CD8-positive, alpha-beta memory T cell (primary cell): ENCODE data around the gene NHSL1. TPM values are rescaled to one million over a fixed set of nuclear protein-coding genes. Genes with fewer than 3 reads are reported as not detected.

Source experiments
- CTCF ChIA-PET: fragments of 350-600 bp; sonication (Branson Sonifier 250); formaldehyde crosslinking; loops from one replicate; lab custom pipeline; 2021; ENCODE audit warnings: antibody characterized with exemption; lab: Charles Lee
- POLR2A ChIA-PET: fragments of 350-600 bp; sonication (Branson Sonifier 250); formaldehyde crosslinking; loops from one replicate; lab custom pipeline; 2021; ENCODE audit warnings: antibody characterized with exemption; lab: Charles Lee
- DNase-seq, 5 donors: peaks; one replicate each; pipeline versions ENCODE4 v3.0.0 to v3.0.0-alpha.2; 2020 to 2022; ENCODE audit warnings: mixed read lengths in 1 of 5
- H3K27ac ChIP-seq: one replicate; pipeline ENCODE4 v1.7.0; 2013; ENCODE audit warnings: low read depth, mild to moderate bottlenecking, low read length, moderate library complexity
- H3K27me3 ChIP-seq: 2 replicates; pipeline ENCODE4 v1.7.0; 2013; ENCODE audit warnings: low read length, mild to moderate bottlenecking; ENCODE audit not compliant: insufficient read depth, poor library complexity, severe bottlenecking
- H3K36me3 ChIP-seq: 2 replicates; pipeline ENCODE4 v1.7.0; 2013; ENCODE audit warnings: mild to moderate bottlenecking, low read length, moderate library complexity; ENCODE audit not compliant: insufficient read depth
- H3K4me1 ChIP-seq: 2 replicates; pipeline ENCODE4 v1.7.0; 2013; ENCODE audit warnings: mild to moderate bottlenecking, low read length, moderate library complexity; ENCODE audit not compliant: insufficient read depth
- H3K4me3 ChIP-seq: 2 replicates; pipeline ENCODE4 v1.7.0; 2013; ENCODE audit warnings: mild to moderate bottlenecking, low read length
- H3K9me3 ChIP-seq: 2 replicates; pipeline ENCODE4 v1.7.0; 2013; ENCODE audit warnings: mild to moderate bottlenecking, low read length
- H3K27ac Mint-ChIP-seq, 8 donors: one replicate each; pipeline ENCODE4 v1.8.0; 2020 to 2021; ENCODE audit warnings: mixed read lengths in 8 of 8, mild to moderate bottlenecking in 6 of 8, inconsistent platforms in 3 of 8, moderate library complexity in 3 of 8
- H3K27me3 Mint-ChIP-seq, 2 donors: one replicate each; pipeline ENCODE4 v1.8.0; 2020 to 2021; ENCODE audit warnings: mixed read lengths in 2 of 2, mild to moderate bottlenecking in 1 of 2, moderate library complexity in 1 of 2
- H3K36me3 Mint-ChIP-seq, 3 donors: one replicate each; pipeline ENCODE4 v1.8.0; 2020 to 2021; ENCODE audit warnings: mixed read lengths in 3 of 3, inconsistent platforms in 1 of 3, mild to moderate bottlenecking in 1 of 3
- H3K4me1 Mint-ChIP-seq, 3 donors: one replicate each; pipeline ENCODE4 v1.8.0; 2020 to 2021; ENCODE audit warnings: mixed read lengths in 3 of 3, inconsistent platforms in 1 of 3, mild to moderate bottlenecking in 1 of 3
- H3K4me3 Mint-ChIP-seq, 7 donors: one replicate each; pipeline ENCODE4 v1.8.0; 2020 to 2021; ENCODE audit warnings: mixed read lengths in 7 of 7, mild to moderate bottlenecking in 6 of 7, moderate library complexity in 4 of 7, inconsistent platforms in 2 of 7
- H3K9me3 Mint-ChIP-seq, 5 donors: one replicate each; pipeline ENCODE4 v1.8.0; 2020 to 2022; ENCODE audit warnings: mixed read lengths in 5 of 5, mild to moderate bottlenecking in 3 of 5, moderate library complexity in 2 of 5, inconsistent platforms in 1 of 5
- polyA plus RNA-seq: library from polyadenylated mRNA; unstranded; fragments of 300-500 nt; fragmentation: Illumina TruSeq; gene quantifications from one replicate; pipeline ENCODE4 v1.2.3, GENCODE V29; 2021
- total RNA-seq, 2 experiments: library from RNA; stranded (reverse); gene quantifications; one replicate each; pipeline ENCODE4 v1.2.3, GENCODE V29; 2021

The NHSL1 gene
- total and polyA plus RNA-seq, 3 experiments from 2014 or later: 0.71 to 0.72 TPM; not detected in 1

- no peak overlapping the region for H3K27ac ChIP-seq
- DNase-seq: no peak
- no peaks in the 10 kb centered on the region for H3K36me3 Mint-ChIP-seq
- no peaks in the 10 kb centered on the region for H3K9me3 ChIP-seq
- no peak overlapping the region for H3K27ac Mint-ChIP-seq
- H3K4me3 Mint-ChIP-seq: no peak overlapping the region
- H3K27me3 ChIP-seq: no peaks in the 10 kb centered on the region
- H3K27me3 Mint-ChIP-seq: peaks cover 11 to 48% of the 10 kb centered on the region in 2 donors
- H3K36me3 ChIP-seq: no peaks in the 10 kb centered on the region
- ChIA-PET CTCF (no interaction called here), POLR2A (no interaction called here)
- no peaks in the 10 kb centered on the region for H3K4me1 ChIP-seq
- H3K4me3 ChIP-seq: no peak overlapping the region
- H3K4me1 Mint-ChIP-seq: no peaks in the 10 kb centered on the region
- no peaks in the 10 kb centered on the region for H3K9me3 Mint-ChIP-seq
Measured at GRCh38 chr6:138528137-138528536, 28.8 kb upstream of the NHSL1 start.

DNA sequence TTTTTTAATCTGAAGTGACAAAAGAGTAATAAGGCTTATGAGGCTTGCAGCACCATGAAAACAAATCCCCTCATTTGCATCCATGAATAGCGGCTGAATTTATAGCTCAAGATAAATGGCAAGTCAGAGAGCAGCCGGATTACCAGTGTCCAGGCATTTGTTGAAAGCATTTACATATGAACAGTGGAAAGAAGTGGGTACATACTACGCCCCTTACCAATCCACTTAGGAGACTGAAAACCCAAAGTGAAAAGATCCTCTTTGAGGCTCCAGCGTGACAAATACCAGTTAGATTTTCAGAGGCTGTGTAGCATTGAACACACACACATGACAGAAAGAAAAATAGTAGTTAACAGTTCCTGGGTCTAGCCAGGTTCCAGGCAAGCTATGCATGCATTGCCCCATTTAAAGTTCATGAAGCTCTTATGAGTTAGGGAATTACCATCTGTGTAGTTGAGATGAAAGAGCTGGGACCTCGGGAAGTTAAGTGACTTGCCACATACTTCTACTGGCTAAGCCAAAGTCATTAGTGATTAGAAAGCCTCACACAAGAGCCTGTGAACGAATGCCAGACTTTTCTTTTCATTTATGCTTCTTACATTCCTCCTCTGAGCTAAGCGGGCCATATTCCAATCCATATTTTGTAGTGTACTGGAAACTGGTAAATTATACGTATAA, 28.3 kb upstream of the NHSL1 start:
- no peaks in the 10 kb centered on the region for H3K36me3 ChIP-seq
- no peak overlapping the region for H3K4me3 Mint-ChIP-seq
- DNase-seq: no peak
- no peak overlapping the region for H3K27ac ChIP-seq
- no peaks in the 10 kb centered on the region for H3K9me3 ChIP-seq
- CTCF ChIA-PET: interaction anchor here (1.3 kb wide), 1 partner anchor 10 kb away, joined by 4 read pairs; no protein-coding TSS in a partner anchor
- H3K4me1 ChIP-seq: no peaks in the 10 kb centered on the region
- H3K27ac Mint-ChIP-seq: no peak overlapping the region
- no peaks in the 10 kb centered on the region for H3K9me3 Mint-ChIP-seq
- no peaks in the 10 kb centered on the region for H3K4me1 Mint-ChIP-seq
- H3K4me3 ChIP-seq: no peak overlapping the region
- POLR2A ChIA-PET: interaction anchor here (0.7 kb wide), 1 partner anchor 868 kb away, joined by 4 read pairs; no protein-coding TSS in a partner anchor
- H3K36me3 Mint-ChIP-seq: no peaks in the 10 kb centered on the region
- H3K27me3 ChIP-seq: no peaks in the 10 kb centered on the region
- peaks cover 11 to 48% of the 10 kb centered on the region in 2 donors for H3K27me3 Mint-ChIP-seq

- H3K27me3 ChIP-seq: no peaks in the 10 kb centered on the region
- H3K4me1 Mint-ChIP-seq: no peaks in the 10 kb centered on the region
- H3K4me1 ChIP-seq: no peaks in the 10 kb centered on the region
- peaks cover 13 to 42% of the 10 kb centered on the region in 2 donors for H3K27me3 Mint-ChIP-seq
- H3K4me3 Mint-ChIP-seq: no peak overlapping the region
- H3K36me3 ChIP-seq: no peaks in the 10 kb centered on the region
- ChIA-PET POLR2A (interaction anchor here (0.7 kb wide), 1 partner anchor 868 kb away, joined by 4 read pairs; no protein-coding TSS in a partner anchor), CTCF (interaction anchor here (0.7 to 1.3 kb wide), 2 partner anchors 9 to 18 kb away, joined by 3 to 4 read pairs; no protein-coding TSS in a partner anchor)
- H3K4me3 ChIP-seq: no peak overlapping the region
- no peak for DNase-seq
- H3K27ac Mint-ChIP-seq: no peak overlapping the region
- no peaks in the 10 kb centered on the region for H3K36me3 Mint-ChIP-seq
- no peaks in the 10 kb centered on the region for H3K9me3 Mint-ChIP-seq
- no peaks in the 10 kb centered on the region for H3K9me3 ChIP-seq
- H3K27ac ChIP-seq: no peak overlapping the region
Measured at GRCh38 chr6:138526822-138527235, 27.5 kb upstream of the NHSL1 start.

DNA sequence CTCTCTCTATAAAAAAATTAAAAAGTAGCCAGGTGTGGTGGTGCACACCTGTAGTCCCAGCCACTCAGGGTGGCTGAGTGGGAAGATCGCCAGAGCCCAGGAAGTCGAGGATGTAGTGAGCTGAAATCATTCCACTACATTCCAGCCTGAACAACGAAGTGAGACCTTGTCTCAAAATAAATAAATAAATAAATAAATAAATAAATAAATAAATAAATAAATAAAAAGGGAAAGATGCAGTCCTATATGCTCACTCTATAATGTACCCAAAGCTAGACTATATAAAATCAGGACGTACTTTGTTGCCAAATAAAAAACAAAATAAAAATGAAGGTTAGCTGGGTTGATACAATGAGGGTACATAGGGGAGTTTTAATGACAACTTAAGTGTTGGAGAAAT, 26.1 kb upstream of the NHSL1 start:
- ChIA-PET CTCF (interaction anchor here (1.0 to 1.1 kb wide), 2 partner anchors 10 to 410 kb away, joined by 3 to 4 read pairs; no protein-coding TSS in a partner anchor), POLR2A (no interaction called here)
- no peak overlapping the region for H3K27ac Mint-ChIP-seq

GRCh38 chr6:138524526-138524925, 25.2 kb upstream of the NHSL1 start:
- Mint-ChIP-seq H3K27me3 (peaks cover 14 to 42% of the 10 kb centered on the region in 2 donors), H3K27ac (no peak overlapping the region), H3K9me3 (no peaks in the 10 kb centered on the region), H3K4me3 (no peak overlapping the region), H3K4me1 (no peaks in the 10 kb centered on the region), H3K36me3 (peaks cover 0 to 3% (median 0%) of the 10 kb centered on the region in 3 donors)
- no peak for DNase-seq
- no peaks in the 10 kb centered on the region for H3K4me1 ChIP-seq
- CTCF ChIA-PET: interaction anchor here (1.0 kb wide), 1 partner anchor 9 kb away, joined by 3 read pairs; no protein-coding TSS in a partner anchor
- no peak overlapping the region for H3K27ac ChIP-seq
- H3K36me3 ChIP-seq: no peaks in the 10 kb centered on the region
- no peak overlapping the region for H3K4me3 ChIP-seq
- H3K9me3 ChIP-seq: no peaks in the 10 kb centered on the region
- POLR2A ChIA-PET: no interaction called here
- no peaks in the 10 kb centered on the region for H3K27me3 ChIP-seq

More for the DNA sequence above, 26.1 kb upstream of the NHSL1 start:
- no peak overlapping the region for H3K4me3 ChIP-seq
- no peak for DNase-seq
- H3K9me3 ChIP-seq: no peaks in the 10 kb centered on the region
- H3K27ac ChIP-seq: no peak overlapping the region
- peaks cover 0 to 3% (median 0%) of the 10 kb centered on the region in 3 donors for H3K36me3 Mint-ChIP-seq
- H3K27me3 Mint-ChIP-seq: peaks cover 14 to 44% of the 10 kb centered on the region in 2 donors
- H3K9me3 Mint-ChIP-seq: no peaks in the 10 kb centered on the region
- no peaks in the 10 kb centered on the region for H3K36me3 ChIP-seq
- no peaks in the 10 kb centered on the region for H3K4me1 Mint-ChIP-seq
- H3K4me3 Mint-ChIP-seq: no peak overlapping the region
- no peaks in the 10 kb centered on the region for H3K27me3 ChIP-seq
- H3K4me1 ChIP-seq: no peaks in the 10 kb centered on the region

DNA sequence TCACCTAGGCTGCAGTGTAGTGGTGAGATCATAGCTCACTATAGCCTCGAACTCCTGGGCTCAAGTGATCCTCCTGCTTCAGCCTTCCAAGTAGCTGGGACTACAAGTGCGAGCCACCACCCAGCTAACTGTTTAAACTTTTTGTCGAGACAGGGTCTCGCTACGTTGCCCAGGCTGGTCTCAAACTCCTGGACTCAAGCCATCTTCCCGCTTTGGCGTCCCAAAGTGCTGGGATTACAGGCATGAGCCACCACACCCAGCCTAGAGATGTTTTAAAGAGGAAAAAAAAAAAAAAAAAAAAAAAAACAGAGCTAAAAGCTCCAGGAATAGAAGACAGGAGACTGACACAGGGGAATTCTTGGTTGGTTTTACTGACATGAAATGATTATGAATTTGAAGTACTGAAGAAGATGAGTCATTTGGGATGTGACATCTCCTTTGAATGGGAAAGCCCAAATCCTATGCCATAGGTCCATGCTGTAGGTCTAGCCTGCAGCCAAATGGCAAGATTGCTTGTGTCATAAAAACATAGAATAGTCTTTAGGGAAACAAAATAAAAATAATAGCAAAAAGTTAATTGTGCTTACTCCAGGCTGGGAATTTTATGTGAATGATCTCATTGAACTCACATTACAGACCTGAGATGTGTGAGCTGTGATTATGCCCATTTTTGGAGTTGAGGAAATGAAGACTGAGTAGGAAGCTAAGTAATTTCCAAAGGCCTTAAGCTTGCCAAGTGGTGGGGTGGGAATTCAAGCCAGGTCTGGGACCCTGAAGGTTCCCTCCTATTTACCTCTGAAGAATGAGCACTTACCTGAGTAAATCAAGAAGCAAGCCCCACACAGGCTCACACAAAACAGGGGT, 24.3 kb upstream of the NHSL1 start:
- Histone ChIP-seq H3K36me3 (no peaks in the 10 kb centered on the region), H3K27ac (no peak overlapping the region), H3K4me3 (no peak overlapping the region), H3K9me3 (no peaks in the 10 kb centered on the region), H3K4me1 (no peaks in the 10 kb centered on the region), H3K27me3 (no peaks in the 10 kb centered on the region)
- no peak overlapping the region for H3K27ac Mint-ChIP-seq
- H3K4me3 Mint-ChIP-seq: no peak overlapping the region
- ChIA-PET CTCF (interaction anchor here (1.7 kb wide), 1 partner anchor 14 kb away, joined by 5 read pairs; no protein-coding TSS in a partner anchor), POLR2A (no interaction called here)
- no peak for DNase-seq
- no peaks in the 10 kb centered on the region for H3K4me1 Mint-ChIP-seq
- H3K9me3 Mint-ChIP-seq: no peaks in the 10 kb centered on the region
- H3K36me3 Mint-ChIP-seq: peaks cover 0 to 3% (median 0%) of the 10 kb centered on the region in 3 donors
- H3K27me3 Mint-ChIP-seq: peaks cover 14 to 43% of the 10 kb centered on the region in 2 donors

- H3K4me1 Mint-ChIP-seq: no peaks in the 10 kb centered on the region
Measured at GRCh38 chr6:138522611-138523010, 23.3 kb upstream of the NHSL1 start.

More at GRCh38 chr6:138522611-138523010, 23.3 kb upstream of the NHSL1 start:
- no peak overlapping the region for H3K27ac ChIP-seq
- no peaks in the 10 kb centered on the region for H3K4me1 ChIP-seq
- POLR2A ChIA-PET: no interaction called here
- no peak overlapping the region for H3K4me3 ChIP-seq
- no peak overlapping the region for H3K4me3 Mint-ChIP-seq
- H3K27ac Mint-ChIP-seq: no peak overlapping the region
- H3K9me3 ChIP-seq: no peaks in the 10 kb centered on the region
- no peaks in the 10 kb centered on the region for H3K36me3 ChIP-seq
- no peaks in the 10 kb centered on the region for H3K27me3 ChIP-seq
- H3K9me3 Mint-ChIP-seq: peaks cover 0 to 2% (median 0%) of the 10 kb centered on the region in 5 donors
- H3K36me3 Mint-ChIP-seq: peaks cover 0 to 3% (median 2%) of the 10 kb centered on the region in 3 donors
- CTCF ChIA-PET: interaction anchor here (1.7 kb wide), 1 partner anchor 13 kb away, joined by 5 read pairs; no protein-coding TSS in a partner anchor
- no peak for DNase-seq
- H3K27me3 Mint-ChIP-seq: peaks cover 14 to 41% of the 10 kb centered on the region in 2 donors
